Stomach (tissue), 9 donors: ENCODE results near the gene SALL1. TPM values are rescaled to one million over a fixed set of nuclear protein-coding genes. Genes with fewer than 3 reads are reported as not detected.

Source experiments
- DNase-seq, 2 donors: peaks; one replicate each; pipeline versions ENCODE4 v3.0.0 to v3.0.0-alpha.2; 2013 to 2019
- H3K27ac ChIP-seq, 5 donors: fragments of 200-600 bp in 4 of 5; sonication (generic) in 4 of 5; one replicate each; pipeline ENCODE4 v1.5.1; 2013 to 2019; ENCODE audit warnings: mild to moderate bottlenecking in 1 of 5, moderate library complexity in 1 of 5
- H3K27me3 ChIP-seq, 3 donors: fragments of 200-600 bp; sonication (generic); one replicate each; pipeline ENCODE4 v1.5.1; 2017 to 2019; ENCODE audit warnings: mixed run types in 1 of 3
- H3K36me3 ChIP-seq, 4 donors: fragments of 200-600 bp; sonication (generic); 1 replicate in 3 of 4; 2 replicates in 1 of 4; pipeline ENCODE4 v1.5.1; 2016 to 2019
- H3K4me1 ChIP-seq, 4 donors: fragments of 200-600 bp; sonication (generic); one replicate each; pipeline ENCODE4 v1.5.1; 2016 to 2019
- H3K4me3 ChIP-seq, 4 donors: fragments of 200-600 bp; sonication (generic) in 3 of 4; one replicate each; pipeline ENCODE4 v1.5.1; 2016 to 2019; ENCODE audit warnings: mild to moderate bottlenecking in 1 of 4
- H3K9me3 ChIP-seq, 4 donors: fragments of 200-600 bp; sonication (generic); one replicate each; pipeline ENCODE4 v1.5.1; 2016 to 2019
- EP300 ChIP-seq: sonication (generic); formaldehyde crosslinking; IDR thresholded peaks from one replicate; pipeline ENCODE4 v1.6.1; 2017; ENCODE audit warnings: antibody characterized with exemption
- POLR2A ChIP-seq, 4 donors: fragments of 450-650 bp; IDR thresholded peaks; one replicate each; pipeline ENCODE4 v1.6.1; 2016; ENCODE audit warnings: antibody characterized with exemption in 4 of 4, control low read depth in 2 of 4, mild to moderate bottlenecking in 1 of 4, moderate library complexity in 1 of 4
- POLR2AphosphoS5 ChIP-seq, 3 donors: sonication (generic); formaldehyde crosslinking; IDR thresholded peaks; one replicate each; pipeline ENCODE4 v1.6.1; 2016; ENCODE audit warnings: antibody characterized with exemption in 3 of 3
- WGBS, 5 donors: extraction: QIAGEN DNeasy Blood & Tissue Kit in 3 of 5; methylation state at CpG; one replicate each; pipeline versions ENCODE4 v1.1.5 to v1.1.7; 2013 to 2018; 5-methylcytosine and 5-hydroxymethylcytosine counted together
- intact Hi-C: fragments of 100-400 bp; cut with DNase I; formaldehyde crosslinking; loops from one replicate; pipeline ENCODE4 v1.15.1; 2023; ENCODE audit warnings: low total_unique reads
- polyA plus RNA-seq, 3 donors: library from polyadenylated mRNA; stranded (reverse); fragments of 200-250 nt; gene quantifications; one replicate each; pipeline ENCODE4 v1.2.3, GENCODE V29; 2013
- total RNA-seq, 5 donors: library from RNA; depleted of rRNA; stranded (reverse); fragments of >200 nt; gene quantifications; one replicate each; pipeline versions ENCODE4 v1.1.0 to v1.2.3, GENCODE V29; 2014 to 2016
- TF ChIP-seq, protein P1 (sequence below), 7 experiments: fragments of 450-650 bp in 4 of 7; fragments of 200-600 bp in 3 of 7; sonication (generic) in 3 of 7; IDR thresholded peaks; one replicate each; pipeline ENCODE4 v1.5.1; 2016 to 2019; ENCODE audit warnings: antibody characterized with exemption in 7 of 7, control low read depth in 2 of 7, mild to moderate bottlenecking in 1 of 7
- donor health status: healthy with polysubstance abuse.
- donor health status: Bipolar disorder and iron deficiency.
- donor health status: healthy.

Gene SALL1
- total and polyA plus RNA-seq, 8 donors: 0.43 to 6.3 (median 0.97) TPM; not detected in 2

DNA sequence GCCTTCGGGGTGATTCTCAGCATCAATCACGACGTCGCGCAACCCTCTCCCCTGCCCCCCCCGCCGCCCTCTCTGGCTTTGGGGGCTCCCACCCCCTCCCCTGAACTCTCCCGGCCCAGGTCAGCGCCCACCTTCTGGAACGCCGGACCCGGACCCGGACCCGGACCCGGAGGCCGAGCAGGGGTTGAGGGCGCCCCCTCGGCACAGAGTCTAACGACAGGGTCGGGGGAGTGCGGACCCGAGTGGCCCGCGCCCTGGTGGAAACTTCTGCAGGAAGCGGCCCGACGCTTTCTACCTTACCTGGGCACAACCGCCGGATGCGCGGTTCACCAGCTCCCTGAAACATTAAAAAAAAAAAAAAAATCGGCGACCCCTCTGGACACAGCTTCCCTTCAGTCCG lies 16.2 kb downstream of the SALL1 start:
- peaks cover 0 to 18% (median 6%) of the 10 kb centered on the region in 4 donors for H3K4me1 ChIP-seq
- WGBS, 5 donors: 34 to 48% (median 37%) methylated on average over 20 to 34 of the region's 34 CpGs
- H3K27me3 ChIP-seq: peaks cover 0 to 68% (median 30%) of the 10 kb centered on the region in 3 donors
- no peak overlapping the region for H3K27ac ChIP-seq
- no peaks in the 10 kb centered on the region for H3K36me3 ChIP-seq
- no peak for DNase-seq
- no peak overlapping the region for H3K4me3 ChIP-seq
- intact Hi-C loops: no loop called here
- H3K9me3 ChIP-seq: peaks cover 0 to 4% (median 0%) of the 10 kb centered on the region in 4 donors
- no peak for TF ChIP-seq POLR2A (IDR thresholded peaks at IDR 0.05)
- no peak for TF ChIP-seq EP300
- no peak for TF ChIP-seq POLR2AphosphoS5 (IDR thresholded peaks at IDR 0.05)
- TF ChIP-seq, protein P1, sequence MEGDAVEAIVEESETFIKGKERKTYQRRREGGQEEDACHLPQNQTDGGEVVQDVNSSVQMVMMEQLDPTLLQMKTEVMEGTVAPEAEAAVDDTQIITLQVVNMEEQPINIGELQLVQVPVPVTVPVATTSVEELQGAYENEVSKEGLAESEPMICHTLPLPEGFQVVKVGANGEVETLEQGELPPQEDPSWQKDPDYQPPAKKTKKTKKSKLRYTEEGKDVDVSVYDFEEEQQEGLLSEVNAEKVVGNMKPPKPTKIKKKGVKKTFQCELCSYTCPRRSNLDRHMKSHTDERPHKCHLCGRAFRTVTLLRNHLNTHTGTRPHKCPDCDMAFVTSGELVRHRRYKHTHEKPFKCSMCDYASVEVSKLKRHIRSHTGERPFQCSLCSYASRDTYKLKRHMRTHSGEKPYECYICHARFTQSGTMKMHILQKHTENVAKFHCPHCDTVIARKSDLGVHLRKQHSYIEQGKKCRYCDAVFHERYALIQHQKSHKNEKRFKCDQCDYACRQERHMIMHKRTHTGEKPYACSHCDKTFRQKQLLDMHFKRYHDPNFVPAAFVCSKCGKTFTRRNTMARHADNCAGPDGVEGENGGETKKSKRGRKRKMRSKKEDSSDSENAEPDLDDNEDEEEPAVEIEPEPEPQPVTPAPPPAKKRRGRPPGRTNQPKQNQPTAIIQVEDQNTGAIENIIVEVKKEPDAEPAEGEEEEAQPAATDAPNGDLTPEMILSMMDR (IDR thresholded peaks at IDR 0.05): no peak

DNA sequence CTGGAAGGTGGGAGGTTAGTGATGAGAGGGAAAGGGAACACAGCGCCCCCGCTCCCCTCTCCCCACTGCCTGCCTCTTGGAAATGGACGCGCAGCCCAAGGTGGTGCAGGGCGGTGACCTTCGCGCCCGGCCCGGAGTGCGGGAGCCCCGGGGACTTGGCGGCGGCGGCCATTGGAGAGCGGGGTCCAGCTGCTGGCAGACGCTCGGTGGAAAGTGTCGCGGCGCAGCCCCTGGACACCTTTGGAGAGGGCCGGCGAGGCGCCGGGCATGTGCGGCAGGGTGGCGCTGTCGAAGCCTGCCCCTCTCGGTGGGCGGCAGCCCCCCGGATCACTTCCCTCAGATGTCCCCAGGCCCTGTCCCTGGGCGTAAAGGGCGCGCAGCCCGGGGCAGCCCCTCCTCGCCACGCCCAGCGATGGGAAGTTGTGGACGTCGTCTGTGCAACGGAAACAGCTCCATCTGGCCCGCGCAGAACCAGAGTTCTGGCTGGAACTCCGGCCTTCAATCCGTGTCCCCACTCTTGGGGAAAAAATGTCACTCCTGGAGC lies 16.7 kb downstream of the SALL1 start:
- Histone ChIP-seq H3K27ac (peak overlapping the region in 2 of 5 donors; percentile 6 to 20), H3K36me3 (no peaks in the 10 kb centered on the region), H3K27me3 (peaks cover 0 to 62% (median 28%) of the 10 kb centered on the region in 3 donors), H3K4me3 (peak overlapping the region in 1 of 4 donors; percentile 24), H3K9me3 (peaks cover 0 to 4% (median 0%) of the 10 kb centered on the region in 4 donors), H3K4me1 (peaks cover 0 to 18% (median 6%) of the 10 kb centered on the region in 4 donors)
- 6 to 16% (median 8%) methylated on average over 14 to 44 of the region's 44 CpGs for WGBS, 5 donors
- intact Hi-C loops: no loop called here
- DNase-seq: peak in 1 of 2 donors; percentile 37
- TF ChIP-seq EP300 (no peak), POLR2AphosphoS5 (IDR thresholded peaks at IDR 0.05) (no peak), POLR2A (IDR thresholded peaks at IDR 0.05) (no peak)
- TF ChIP-seq, protein P1 (IDR thresholded peaks at IDR 0.05): no peak

DNA sequence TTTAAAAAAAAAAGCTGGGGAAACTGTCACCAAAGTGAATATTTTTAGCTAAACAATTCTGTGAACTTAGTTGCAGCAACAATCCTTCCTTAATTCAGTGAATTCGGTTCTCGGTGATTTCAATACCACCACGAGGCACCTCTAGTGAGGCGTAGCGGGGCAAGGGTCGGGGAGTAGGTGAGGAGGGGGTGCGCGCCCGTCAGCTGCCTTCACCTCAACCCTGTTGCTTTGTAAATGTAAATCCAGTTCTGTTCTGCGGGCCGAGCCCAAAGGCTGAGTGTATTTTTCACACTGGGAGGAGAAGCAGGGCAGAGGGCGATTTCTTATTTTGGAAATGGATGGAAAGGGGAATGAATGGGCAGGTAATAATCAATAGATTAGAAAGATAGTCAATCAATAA lies 17.4 kb downstream of the SALL1 start:
- H3K36me3 ChIP-seq: no peaks in the 10 kb centered on the region
- WGBS, 5 donors: 5 to 14% (median 10%) methylated on average over 12 of the region's 12 CpGs

DNA sequence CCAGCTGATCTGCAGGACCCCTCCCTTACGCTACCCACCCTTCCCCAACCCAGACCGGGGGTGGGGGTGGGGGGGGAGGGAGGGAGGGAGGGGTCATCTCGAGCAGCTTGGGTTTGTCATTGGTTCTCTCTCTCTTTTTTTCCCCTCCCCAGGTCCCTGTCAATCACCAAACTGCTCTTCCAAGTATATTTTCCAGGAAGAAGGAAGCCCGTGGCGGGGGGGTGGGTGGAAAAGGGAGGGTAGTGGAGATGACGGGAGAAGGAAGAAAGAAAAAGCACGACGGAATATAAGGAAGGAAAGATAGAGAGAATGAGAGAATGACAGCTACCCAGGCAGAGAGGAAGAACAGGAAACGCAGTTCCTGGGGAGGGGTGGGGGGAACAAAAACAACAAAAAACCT lies 17.9 kb downstream of the SALL1 start:
- Histone ChIP-seq H3K36me3 (no peaks in the 10 kb centered on the region), H3K9me3 (no peaks in the 10 kb centered on the region), H3K4me3 (no peak overlapping the region), H3K4me1 (peaks cover 0 to 18% (median 6%) of the 10 kb centered on the region in 4 donors), H3K27me3 (peaks cover 0 to 60% (median 27%) of the 10 kb centered on the region in 3 donors), H3K27ac (peak overlapping the region in 2 of 5 donors; percentile 24 to 48)
- TF ChIP-seq, protein P1 (IDR thresholded peaks at IDR 0.05): no peak
- intact Hi-C loops: no loop called here
- DNase-seq: no peak
- WGBS, 5 donors: 4 to 11% (median 9%) methylated on average over 9 of the region's 9 CpGs

More for the DNA sequence above, 17.4 kb downstream of the SALL1 start:
- Histone ChIP-seq H3K27me3 (peaks cover 0 to 60% (median 27%) of the 10 kb centered on the region in 3 donors), H3K27ac (peak overlapping the region in 2 of 5 donors; percentile 24 to 48), H3K9me3 (no peaks in the 10 kb centered on the region), H3K4me1 (peaks cover 0 to 18% (median 6%) of the 10 kb centered on the region in 4 donors), H3K4me3 (no peak overlapping the region)
- TF ChIP-seq POLR2A (IDR thresholded peaks at IDR 0.05) (no peak), EP300 (no peak), POLR2AphosphoS5 (IDR thresholded peaks at IDR 0.05) (no peak)
- TF ChIP-seq, protein P1 (IDR thresholded peaks at IDR 0.05): no peak
- no peak for DNase-seq
- intact Hi-C loops: no loop called here
